PC-9 (cell line): ENCODE results near the gene POU3F2. TPM values are rescaled to one million over a fixed set of nuclear protein-coding genes. Genes with fewer than 3 reads are reported as not detected.

ENCODE experiments used
- BruUV-seq: library from RNA; stranded (reverse); fragments of 400-500 nt; replicated peaks from 2 replicates; lab custom pipeline; 2021; lab: Mats Ljungman, UMichigan
- CTCF ChIA-PET: fragments of 300-600 bp; sonication (Branson Sonifier 250); formaldehyde crosslinking; loops from one replicate; lab custom pipeline; 2022; ENCODE audit warnings: antibody characterized with exemption; lab: Charles Lee
- POLR2A ChIA-PET: fragments of 300-600 bp; sonication (Branson Sonifier 250); formaldehyde crosslinking; loops from one replicate; lab custom pipeline; 2022; ENCODE audit warnings: antibody characterized with exemption; ENCODE audit not compliant: unreplicated experiment; lab: Charles Lee
- DNase-seq, 2 experiments: peaks; one replicate each; pipeline versions ENCODE4 v3.0.0 to v3.0.0-alpha.2; 2015 to 2022; ENCODE audit warnings: mixed read lengths in 1 of 2
- H2AFZ ChIP-seq: fragments of 200-600 bp; sonication (generic); 2 replicates; pipeline ENCODE4 v1.8.1; 2017; ENCODE audit warnings: antibody characterized with exemption
- H3F3A ChIP-seq: fragments of 200-600 bp; sonication (generic); 2 replicates; pipeline ENCODE4 v1.8.1; 2017; ENCODE audit warnings: antibody characterized with exemption, mild to moderate bottlenecking, low read depth; ENCODE audit not compliant: insufficient read depth
- H3K27ac ChIP-seq: fragments of 200-600 bp; sonication (generic); 2 replicates; pipeline ENCODE4 v1.6.1; 2016; ENCODE audit warnings: mixed run types
- H3K27me3 ChIP-seq: fragments of 200-600 bp; sonication (generic); 2 replicates; pipeline ENCODE4 v1.6.1; 2016; ENCODE audit warnings: low read depth, mixed run types; ENCODE audit not compliant: insufficient read depth
- H3K36me3 ChIP-seq: fragments of 200-600 bp; sonication (generic); 2 replicates; pipeline ENCODE4 v1.6.1; 2016; ENCODE audit warnings: low read depth, mixed run types
- H3K4me1 ChIP-seq: fragments of 200-600 bp; sonication (generic); replicated peaks from 2 replicates; pipeline ENCODE4 v1.6.1; 2016; ENCODE audit warnings: mixed run types; ENCODE audit not compliant: insufficient read depth
- H3K4me2 ChIP-seq: fragments of 200-600 bp; sonication (generic); 2 replicates; pipeline ENCODE4 v1.6.1; 2017; ENCODE audit warnings: mixed run types
- H3K4me3 ChIP-seq: fragments of 200-600 bp; sonication (generic); 2 replicates; pipeline ENCODE4 v1.6.1; 2016; ENCODE audit warnings: mixed run types
- H3K79me2 ChIP-seq: fragments of 200-600 bp; sonication (generic); 2 replicates; pipeline ENCODE4 v1.6.1; 2017; ENCODE audit warnings: low read depth, mixed run types
- H3K9me2 ChIP-seq: fragments of 200-600 bp; sonication (generic); 2 replicates; pipeline ENCODE4 v1.8.1; 2017; ENCODE audit warnings: mild to moderate bottlenecking; ENCODE audit not compliant: insufficient read depth
- H3K9me3 ChIP-seq: fragments of 200-600 bp; sonication (generic); 2 replicates; pipeline ENCODE4 v1.8.1; 2016; ENCODE audit warnings: low read depth; ENCODE audit not compliant: insufficient read depth
- H4K20me1 ChIP-seq: fragments of 200-600 bp; sonication (generic); 2 replicates; pipeline ENCODE4 v1.8.1; 2017; ENCODE audit not compliant: insufficient read depth
- EZH2 ChIP-seq: fragments of 200-600 bp; sonication (generic); IDR thresholded peaks from 2 replicates; pipeline ENCODE4 v1.8.0; 2017; ENCODE audit warnings: antibody characterized with exemption, low read depth
- intact Hi-C: fragments of 100-400 bp; cut with micrococcal nuclease; formaldehyde crosslinking; loops from one replicate; pipeline ENCODE4 v1.10.0; 2022; ENCODE audit not compliant: unreplicated experiment
- total RNA-seq: library from RNA; stranded (reverse); gene quantifications from 2 replicates; pipeline ENCODE4 v1.2.3, GENCODE V29; 2021
- TF ChIP-seq, protein P1 (sequence below): fragments of 200-600 bp; sonication (generic); conservative IDR thresholded peaks from 2 replicates; pipeline ENCODE4 v1.6.1; 2017; ENCODE audit warnings: mixed run types, antibody characterized with exemption, mild to moderate bottlenecking, moderate library complexity

POU3F2 gene
- total RNA-seq, 1 experiment from 2014 or later, result not detected

DNA sequence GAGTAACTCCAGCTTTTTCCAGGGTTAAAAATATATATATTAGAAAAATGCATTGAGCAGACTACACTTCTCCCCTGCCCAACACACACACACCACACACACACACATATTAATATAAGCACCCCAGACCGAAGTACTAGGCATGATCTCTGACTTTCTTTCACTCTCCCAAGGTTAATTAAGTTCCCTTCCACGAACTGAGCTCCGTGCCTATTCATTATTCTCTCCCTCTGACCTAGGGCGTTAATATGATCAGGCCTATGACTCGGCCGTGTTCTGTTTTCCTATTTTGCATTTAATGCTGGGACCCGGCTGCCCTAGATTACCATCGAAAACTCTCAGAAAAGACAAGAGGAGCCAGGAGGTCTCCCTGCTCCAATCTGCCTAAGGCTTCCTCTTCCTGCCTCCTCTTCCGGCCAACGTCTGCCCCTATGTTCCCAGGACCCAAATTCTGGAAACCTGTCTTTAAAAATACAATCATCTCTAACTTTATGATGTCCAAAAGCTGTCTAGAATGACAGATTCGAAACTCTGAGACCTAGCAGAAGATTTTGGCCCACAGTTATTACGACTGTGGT, 6.1 kb upstream of the POU3F2 start:
- Histone ChIP-seq H3K4me2 (no peak overlapping the region), H2AFZ (no peak overlapping the region), H3K27ac (no peak overlapping the region), H3K4me1 (no peaks in the 10 kb centered on the region), H3K9me3 (no peaks in the 10 kb centered on the region), H3K4me3 (no peak overlapping the region), H4K20me1 (no peaks in the 10 kb centered on the region), H3K9me2 (no peaks in the 10 kb centered on the region), H3K36me3 (no peaks in the 10 kb centered on the region), H3K27me3 (peaks cover 20% of the 10 kb centered on the region; the same call in 1 of the 2 replicates), H3F3A (no peaks in the 10 kb centered on the region), H3K79me2 (no peaks in the 10 kb centered on the region)
- TF ChIP-seq EZH2, result no peak
- TF ChIP-seq, protein P1, sequence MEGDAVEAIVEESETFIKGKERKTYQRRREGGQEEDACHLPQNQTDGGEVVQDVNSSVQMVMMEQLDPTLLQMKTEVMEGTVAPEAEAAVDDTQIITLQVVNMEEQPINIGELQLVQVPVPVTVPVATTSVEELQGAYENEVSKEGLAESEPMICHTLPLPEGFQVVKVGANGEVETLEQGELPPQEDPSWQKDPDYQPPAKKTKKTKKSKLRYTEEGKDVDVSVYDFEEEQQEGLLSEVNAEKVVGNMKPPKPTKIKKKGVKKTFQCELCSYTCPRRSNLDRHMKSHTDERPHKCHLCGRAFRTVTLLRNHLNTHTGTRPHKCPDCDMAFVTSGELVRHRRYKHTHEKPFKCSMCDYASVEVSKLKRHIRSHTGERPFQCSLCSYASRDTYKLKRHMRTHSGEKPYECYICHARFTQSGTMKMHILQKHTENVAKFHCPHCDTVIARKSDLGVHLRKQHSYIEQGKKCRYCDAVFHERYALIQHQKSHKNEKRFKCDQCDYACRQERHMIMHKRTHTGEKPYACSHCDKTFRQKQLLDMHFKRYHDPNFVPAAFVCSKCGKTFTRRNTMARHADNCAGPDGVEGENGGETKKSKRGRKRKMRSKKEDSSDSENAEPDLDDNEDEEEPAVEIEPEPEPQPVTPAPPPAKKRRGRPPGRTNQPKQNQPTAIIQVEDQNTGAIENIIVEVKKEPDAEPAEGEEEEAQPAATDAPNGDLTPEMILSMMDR, result no peak
- DNase-seq, result no peak
- ChIA-PET POLR2A (no interaction called here), CTCF (no interaction called here)
- intact Hi-C loops, result no loop called here
- no TSS peak for BruUV-seq

GRCh38 chr6:98828941-98829411, 5.4 kb upstream of the POU3F2 start:
- no peak for DNase-seq
- TF ChIP-seq EZH2, result no peak
- TF ChIP-seq, protein P1, result no peak
- no peaks in the 10 kb centered on the region for H3K36me3 ChIP-seq
- H3K4me1 ChIP-seq, result no peaks in the 10 kb centered on the region
- POLR2A ChIA-PET, result no interaction called here
- intact Hi-C loops, result no loop called here
- no TSS peak for BruUV-seq
- H4K20me1 ChIP-seq, result no peaks in the 10 kb centered on the region
- H3K4me3 ChIP-seq, result no peak overlapping the region
- H3K9me2 ChIP-seq, result no peaks in the 10 kb centered on the region
- H3K27me3 ChIP-seq, result peaks cover 17% of the 10 kb centered on the region; the same call in 1 of the 2 replicates
- H2AFZ ChIP-seq, result no peak overlapping the region
- CTCF ChIA-PET, result no interaction called here
- no peak overlapping the region for H3K27ac ChIP-seq
- H3F3A ChIP-seq, result no peaks in the 10 kb centered on the region
- H3K79me2 ChIP-seq, result no peaks in the 10 kb centered on the region
- H3K4me2 ChIP-seq, result no peak overlapping the region
- H3K9me3 ChIP-seq, result no peaks in the 10 kb centered on the region

GRCh38 chr6:98830146-98830545, 4.2 kb upstream of the POU3F2 start:
- no peak overlapping the region for H3K4me3 ChIP-seq
- no peak for TF ChIP-seq EZH2
- TF ChIP-seq, protein P1, result no peak
- BruUV-seq, result no TSS peak
- no peaks in the 10 kb centered on the region for H4K20me1 ChIP-seq
- intact Hi-C loops, result no loop called here
- no peak overlapping the region for H3K27ac ChIP-seq
- H3F3A ChIP-seq, result no peaks in the 10 kb centered on the region
- ChIA-PET POLR2A (interaction anchor here (0.5 kb wide), 1 partner anchor 165 kb away, joined by 5 read pairs; no protein-coding TSS in a partner anchor), CTCF (interaction anchor here (0.6 kb wide), 1 partner anchor 790 kb away, joined by 5 read pairs; no protein-coding TSS in a partner anchor)
- H2AFZ ChIP-seq, result no peak overlapping the region
- H3K4me2 ChIP-seq, result no peak overlapping the region
- no peaks in the 10 kb centered on the region for H3K9me2 ChIP-seq
- no peaks in the 10 kb centered on the region for H3K9me3 ChIP-seq
- H3K79me2 ChIP-seq, result no peaks in the 10 kb centered on the region
- H3K36me3 ChIP-seq, result no peaks in the 10 kb centered on the region
- 0 out of 2 replicates have a peak, but pooled peaks cover 3% of the 10 kb centered on the region for H3K4me1 ChIP-seq
- no peak for DNase-seq
- peaks cover 17% of the 10 kb centered on the region; the same call in 1 of the 2 replicates for H3K27me3 ChIP-seq
